CD14-positive monocyte (primary cell): Measurements from ENCODE around the gene MTHFR. TPM values are rescaled to one million over a fixed set of nuclear protein-coding genes. Genes with fewer than 3 reads are reported as not detected.
A peak's percentile ranks its signal among the peaks of the same experiment; 100 is the strongest.

Experiments used
- DNase-seq, 3 donors: peaks; one replicate each; pipeline ENCODE4 v3.0.0-alpha.2; 2011 to 2022
- H2AFZ ChIP-seq: 2 replicates; pipeline ENCODE4 v1.6.0; 2012; ENCODE audit warnings: mild to moderate bottlenecking, low read depth, low read length, inconsistent platforms; ENCODE audit not compliant: insufficient read depth, poor library complexity, severe bottlenecking
- H3K27ac ChIP-seq, 2 donors: 1 replicate in 1 of 2; 2 replicates in 1 of 2; pipeline ENCODE4 v1.5.1; 2012 to 2013; ENCODE audit warnings: low read length in 2 of 2, control low read depth in 1 of 2, inconsistent platforms in 1 of 2, low read depth in 1 of 2, mild to moderate bottlenecking in 1 of 2
- H3K27me3 ChIP-seq, 2 donors: one replicate each; pipeline versions ENCODE4 v1.6.0 to v1.6.1; 2011 to 2013; ENCODE audit warnings: low read length in 2 of 2; ENCODE audit not compliant: control insufficient read depth in 2 of 2, insufficient read depth in 2 of 2
- H3K36me3 ChIP-seq, 2 donors: replicated peaks in 1 of 2; 1 replicate in 1 of 2; 2 replicates in 1 of 2; pipeline versions ENCODE4 v1.5.1 to v1.6.1; 2012 to 2013; ENCODE audit warnings: low read length in 2 of 2, control low read depth in 1 of 2, inconsistent platforms in 1 of 2, mild to moderate bottlenecking in 1 of 2; ENCODE audit not compliant: insufficient read depth in 2 of 2, control insufficient read depth in 1 of 2
- H3K4me1 ChIP-seq, 2 donors: 1 replicate in 1 of 2; 2 replicates in 1 of 2; pipeline versions ENCODE4 v1.5.1 to v1.6.1; 2012 to 2013; ENCODE audit warnings: low read length in 2 of 2, control low read depth in 1 of 2, inconsistent platforms in 1 of 2, mild to moderate bottlenecking in 1 of 2, moderate library complexity in 1 of 2; ENCODE audit not compliant: insufficient read depth in 2 of 2, control insufficient read depth in 1 of 2
- H3K4me2 ChIP-seq: replicated peaks from 2 replicates; pipeline ENCODE3; 2012; ENCODE audit warnings: low read length, moderate library complexity, mild to moderate bottlenecking; ENCODE audit not compliant: poor library complexity, severe bottlenecking; ENCODE audit errors: extremely low read depth
- H3K4me3 ChIP-seq, 3 experiments: fragments of 200-600 bp in 1 of 3; sonication (generic) in 1 of 3; replicated peaks in 1 of 3; 1 replicate in 2 of 3; 2 replicates in 1 of 3; pipeline ENCODE4 v1.5.1; 2011 to 2013; ENCODE audit warnings: low read length in 3 of 3, mild to moderate bottlenecking in 3 of 3, control low read depth in 2 of 3, low read depth in 2 of 3, inconsistent platforms in 1 of 3, moderate library complexity in 1 of 3
- H3K79me2 ChIP-seq: 2 replicates; pipeline ENCODE4 v1.6.0; 2012; ENCODE audit warnings: mild to moderate bottlenecking, control low read depth, inconsistent platforms, low read length, moderate library complexity; ENCODE audit not compliant: insufficient read depth
- H3K9ac ChIP-seq: 2 replicates; pipeline ENCODE4 v1.6.0; 2017; ENCODE audit warnings: low read length, mild to moderate bottlenecking; ENCODE audit not compliant: insufficient read depth, poor library complexity, severe bottlenecking
- H3K9me3 ChIP-seq, 2 donors: replicated peaks in 1 of 2; 1 replicate in 1 of 2; 2 replicates in 1 of 2; pipeline versions ENCODE4 v1.5.1 to v1.6.1; 2012 to 2013; ENCODE audit warnings: low read length in 2 of 2, control low read depth in 1 of 2; ENCODE audit not compliant: control insufficient read depth in 1 of 2, insufficient read depth in 1 of 2
- H4K20me1 ChIP-seq: 2 replicates; pipeline ENCODE4 v1.6.0; 2012; ENCODE audit warnings: mild to moderate bottlenecking, low read length, control low read depth, moderate library complexity; ENCODE audit not compliant: insufficient read depth
- H3K27ac Mint-ChIP-seq, 7 donors: one replicate each; pipeline ENCODE4 v1.8.0; 2020; ENCODE audit warnings: mild to moderate bottlenecking in 7 of 7, mixed read lengths in 7 of 7, moderate library complexity in 6 of 7, inconsistent platforms in 2 of 7
- H3K27me3 Mint-ChIP-seq, 3 donors: one replicate each; pipeline ENCODE4 v1.8.0; 2021 to 2022; ENCODE audit warnings: low read depth in 3 of 3, mild to moderate bottlenecking in 3 of 3, mixed read lengths in 3 of 3, moderate library complexity in 3 of 3, inconsistent platforms in 1 of 3
- H3K36me3 Mint-ChIP-seq, 2 donors: one replicate each; pipeline ENCODE4 v1.8.0; 2020; ENCODE audit warnings: mixed read lengths in 2 of 2, inconsistent platforms in 1 of 2, mild to moderate bottlenecking in 1 of 2
- H3K4me1 Mint-ChIP-seq: one replicate; pipeline ENCODE4 v1.8.0; 2020; ENCODE audit warnings: mild to moderate bottlenecking, mixed read lengths
- H3K4me3 Mint-ChIP-seq, 2 donors: one replicate each; pipeline ENCODE4 v1.8.0; 2020; ENCODE audit warnings: mild to moderate bottlenecking in 2 of 2, mixed read lengths in 2 of 2, moderate library complexity in 1 of 2
- H3K9me3 Mint-ChIP-seq, 7 donors: one replicate each; pipeline ENCODE4 v1.8.0; 2020 to 2022; ENCODE audit warnings: mixed read lengths in 7 of 7, mild to moderate bottlenecking in 6 of 7, moderate library complexity in 6 of 7, inconsistent platforms in 2 of 7
- CTCF ChIP-seq: fragments of 200-600 bp; IDR thresholded peaks from one replicate; pipeline ENCODE4 v1.8.0; 2022; ENCODE audit warnings: antibody characterized with exemption, mild to moderate bottlenecking
- WGBS: methylation state at CpG from one replicate; pipeline ENCODE4 v1.1.5; 2013; ENCODE audit warnings: missing lambda C conversion rate; ENCODE audit not compliant: insufficient coverage; 5-methylcytosine and 5-hydroxymethylcytosine counted together
- intact Hi-C, 2 donors: fragments of 100-400 bp; cut with micrococcal nuclease; formaldehyde crosslinking; loops; one replicate each; pipeline versions ENCODE4 v1.15.0 to v1.15.1; 2023
- polyA plus RNA-seq, 3 donors: library from polyadenylated mRNA; depleted of rRNA in 1 of 3; unstranded in 2 of 3; stranded (reverse) in 1 of 3; fragments of 300-500 nt in 2 of 3; fragments of >200 nt in 1 of 3; fragmentation: Illumina TruSeq in 2 of 3; gene quantifications; 1 replicate in 2 of 3; 2 replicates in 1 of 3; pipeline ENCODE4 v1.2.3, GENCODE V29; 2012 to 2021

MTHFR gene
- polyA plus RNA-seq, 3 donors, result 4.5 to 41.9 (median 8.5) TPM

DNA sequence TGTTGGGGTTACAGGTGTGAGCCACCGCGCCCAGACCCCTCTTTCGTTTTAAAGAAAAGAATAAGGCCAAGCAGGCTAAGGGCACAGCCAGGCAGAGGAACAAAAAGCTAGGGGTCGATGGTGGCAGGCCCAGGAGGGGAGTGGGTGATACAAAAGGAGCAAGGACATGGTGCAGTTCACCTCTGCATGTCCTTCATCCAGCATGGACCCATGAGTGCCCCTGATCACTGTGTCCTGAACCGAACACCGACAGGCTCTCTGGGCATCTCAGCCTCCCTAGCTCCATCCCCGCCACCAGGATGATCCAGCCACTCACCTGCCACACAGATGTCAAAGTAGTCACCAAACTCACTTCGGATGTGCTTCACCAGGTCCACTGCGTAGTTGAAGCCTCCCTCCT is 5.9 kb downstream of the MTHFR start:
- DNase-seq, result no peak

GRCh38 chr1:11799099-11799498 is 6.7 kb downstream of the MTHFR start:
- Mint-ChIP-seq H3K36me3 (peaks cover 70 to 86% of the 10 kb centered on the region in 2 donors), H3K9me3 (no peaks in the 10 kb centered on the region), H3K27ac (peak overlapping the region in 1 of 7 donors; percentile 80), H3K4me3 (peak overlapping the region in 1 of 2 donors; percentile 12), H3K27me3 (peaks cover 0 to 2% (median 0%) of the 10 kb centered on the region in 3 donors), H3K4me1 (peaks cover 33% of the 10 kb centered on the region)
- peaks cover 25 to 31% of the 10 kb centered on the region in 2 donors for H3K4me1 ChIP-seq
- no peak for DNase-seq
- peaks cover 62 to 78% of the 10 kb centered on the region in 2 donors for H3K36me3 ChIP-seq
- no peaks in the 10 kb centered on the region for H3K27me3 ChIP-seq
- no peak overlapping the region for H2AFZ ChIP-seq
- no peak overlapping the region for H3K9ac ChIP-seq
- no peak overlapping the region for H3K4me2 ChIP-seq
- intact Hi-C loops, result loop anchor here in 1 of 2 donors (10.0 kb wide), 1 partner anchor 64 kb away; the partner anchor contains the start of gene AGTRAP
- WGBS, result 100% methylated on average over 3 of the region's 5 CpGs
- H3K27ac ChIP-seq, result no peak overlapping the region
- H3K9me3 ChIP-seq, result no peaks in the 10 kb centered on the region
- no peak overlapping the region for H3K4me3 ChIP-seq
- TF ChIP-seq CTCF, result no peak
- peaks cover 38% of the 10 kb centered on the region for H3K79me2 ChIP-seq
- peaks cover 37% of the 10 kb centered on the region for H4K20me1 ChIP-seq

More for the DNA sequence above, 5.9 kb downstream of the MTHFR start:
- H3K4me2 ChIP-seq, result no peak overlapping the region
- Mint-ChIP-seq H3K4me3 (no peak overlapping the region), H3K27ac (peak overlapping the region in 2 of 7 donors; percentile 43), H3K4me1 (peaks cover 41% of the 10 kb centered on the region), H3K36me3 (peaks cover 65 to 78% of the 10 kb centered on the region in 2 donors), H3K9me3 (no peaks in the 10 kb centered on the region), H3K27me3 (peaks cover 0 to 2% (median 0%) of the 10 kb centered on the region in 3 donors)
- H3K79me2 ChIP-seq, result peaks cover 45% of the 10 kb centered on the region
- peaks cover 33 to 39% of the 10 kb centered on the region in 2 donors for H3K4me1 ChIP-seq
- H3K36me3 ChIP-seq, result peaks cover 54 to 70% of the 10 kb centered on the region in 2 donors
- no peak overlapping the region for H3K9ac ChIP-seq
- H3K27me3 ChIP-seq, result no peaks in the 10 kb centered on the region
- H3K4me3 ChIP-seq, result no peak overlapping the region
- intact Hi-C loops, result loop anchor here (5.0 to 10.0 kb wide), 3 partner anchors 63 to 185 kb away; partner anchors contain the start of genes AGTRAP (in 2 of the 2) and MFN2 (in 1 of the 2)
- H2AFZ ChIP-seq, result no peak overlapping the region
- no peaks in the 10 kb centered on the region for H3K9me3 ChIP-seq
- H4K20me1 ChIP-seq, result peaks cover 37% of the 10 kb centered on the region
- no peak for TF ChIP-seq CTCF
- H3K27ac ChIP-seq, result peak overlapping the region in 1 of 2 donors; percentile 59
- WGBS, result 100% methylated on average over 8 of the region's 9 CpGs
